PC-9 (cell line): ENCODE data around the gene STARD4. TPM values are rescaled to one million over a fixed set of nuclear protein-coding genes. Genes with fewer than 3 reads are reported as not detected.

Experiments used
- BruUV-seq: library from RNA; stranded (reverse); fragments of 400-500 nt; replicated peaks from 2 replicates; lab custom pipeline; 2021; lab: Mats Ljungman, UMichigan
- CTCF ChIA-PET: fragments of 300-600 bp; sonication (Branson Sonifier 250); formaldehyde crosslinking; loops from one replicate; lab custom pipeline; 2022; ENCODE audit warnings: antibody characterized with exemption; lab: Charles Lee
- POLR2A ChIA-PET: fragments of 300-600 bp; sonication (Branson Sonifier 250); formaldehyde crosslinking; loops from one replicate; lab custom pipeline; 2022; ENCODE audit warnings: antibody characterized with exemption; ENCODE audit not compliant: unreplicated experiment; lab: Charles Lee
- DNase-seq, 2 experiments: peaks; one replicate each; pipeline versions ENCODE4 v3.0.0 to v3.0.0-alpha.2; 2015 to 2022; ENCODE audit warnings: mixed read lengths in 1 of 2
- H2AFZ ChIP-seq: fragments of 200-600 bp; sonication (generic); 2 replicates; pipeline ENCODE4 v1.8.1; 2017; ENCODE audit warnings: antibody characterized with exemption
- H3F3A ChIP-seq: fragments of 200-600 bp; sonication (generic); 2 replicates; pipeline ENCODE4 v1.8.1; 2017; ENCODE audit warnings: antibody characterized with exemption, mild to moderate bottlenecking, low read depth; ENCODE audit not compliant: insufficient read depth
- H3K27ac ChIP-seq: fragments of 200-600 bp; sonication (generic); 2 replicates; pipeline ENCODE4 v1.6.1; 2016; ENCODE audit warnings: mixed run types
- H3K27me3 ChIP-seq: fragments of 200-600 bp; sonication (generic); 2 replicates; pipeline ENCODE4 v1.6.1; 2016; ENCODE audit warnings: low read depth, mixed run types; ENCODE audit not compliant: insufficient read depth
- H3K36me3 ChIP-seq: fragments of 200-600 bp; sonication (generic); 2 replicates; pipeline ENCODE4 v1.6.1; 2016; ENCODE audit warnings: low read depth, mixed run types
- H3K4me1 ChIP-seq: fragments of 200-600 bp; sonication (generic); replicated peaks from 2 replicates; pipeline ENCODE4 v1.6.1; 2016; ENCODE audit warnings: mixed run types; ENCODE audit not compliant: insufficient read depth
- H3K4me2 ChIP-seq: fragments of 200-600 bp; sonication (generic); 2 replicates; pipeline ENCODE4 v1.6.1; 2017; ENCODE audit warnings: mixed run types
- H3K4me3 ChIP-seq: fragments of 200-600 bp; sonication (generic); 2 replicates; pipeline ENCODE4 v1.6.1; 2016; ENCODE audit warnings: mixed run types
- H3K79me2 ChIP-seq: fragments of 200-600 bp; sonication (generic); 2 replicates; pipeline ENCODE4 v1.6.1; 2017; ENCODE audit warnings: low read depth, mixed run types
- H3K9me2 ChIP-seq: fragments of 200-600 bp; sonication (generic); 2 replicates; pipeline ENCODE4 v1.8.1; 2017; ENCODE audit warnings: mild to moderate bottlenecking; ENCODE audit not compliant: insufficient read depth
- H3K9me3 ChIP-seq: fragments of 200-600 bp; sonication (generic); 2 replicates; pipeline ENCODE4 v1.8.1; 2016; ENCODE audit warnings: low read depth; ENCODE audit not compliant: insufficient read depth
- H4K20me1 ChIP-seq: fragments of 200-600 bp; sonication (generic); 2 replicates; pipeline ENCODE4 v1.8.1; 2017; ENCODE audit not compliant: insufficient read depth
- EZH2 ChIP-seq: fragments of 200-600 bp; sonication (generic); IDR thresholded peaks from 2 replicates; pipeline ENCODE4 v1.8.0; 2017; ENCODE audit warnings: antibody characterized with exemption, low read depth
- intact Hi-C: fragments of 100-400 bp; cut with micrococcal nuclease; formaldehyde crosslinking; loops from one replicate; pipeline ENCODE4 v1.10.0; 2022; ENCODE audit not compliant: unreplicated experiment
- total RNA-seq: library from RNA; stranded (reverse); gene quantifications from 2 replicates; pipeline ENCODE4 v1.2.3, GENCODE V29; 2021
- TF ChIP-seq, protein P1 (sequence below): fragments of 200-600 bp; sonication (generic); conservative IDR thresholded peaks from 2 replicates; pipeline ENCODE4 v1.6.1; 2017; ENCODE audit warnings: mixed run types, antibody characterized with exemption, mild to moderate bottlenecking, moderate library complexity

STARD4 gene
- total RNA-seq, 1 experiment from 2014 or later: 6.4 TPM

DNA sequence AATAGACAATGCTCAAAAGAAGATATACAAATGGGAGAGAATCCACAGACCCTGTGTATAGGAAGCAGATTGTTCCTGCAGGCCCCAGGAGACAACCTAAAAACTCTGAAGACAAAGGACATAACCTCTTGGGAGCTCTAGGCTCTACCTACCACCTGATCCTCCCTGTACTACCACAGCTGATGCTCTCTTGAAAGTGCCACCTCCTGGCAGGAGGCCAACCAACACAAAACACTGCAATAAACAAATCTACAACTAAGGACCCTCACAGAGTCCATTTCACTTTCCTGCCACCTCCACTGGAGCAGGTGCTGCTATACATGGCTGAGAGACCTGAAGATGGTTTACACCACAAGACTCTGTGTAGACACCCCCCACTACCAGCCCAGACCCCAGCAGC is 49.0 kb downstream of the STARD4 start:
- Histone ChIP-seq H2AFZ (no peak overlapping the region), H3K79me2 (no peaks in the 10 kb centered on the region), H3K27ac (no peak overlapping the region), H3K4me2 (no peak overlapping the region), H3K4me3 (no peak overlapping the region), H3K9me2 (no peaks in the 10 kb centered on the region), H3F3A (no peaks in the 10 kb centered on the region), H3K9me3 (no peaks in the 10 kb centered on the region), H3K4me1 (no peaks in the 10 kb centered on the region), H3K36me3 (no peaks in the 10 kb centered on the region), H4K20me1 (no peaks in the 10 kb centered on the region), H3K27me3 (no peaks in the 10 kb centered on the region)
- DNase-seq: no peak
- BruUV-seq: no TSS peak
- ChIA-PET CTCF (no interaction called here), POLR2A (no interaction called here)
- intact Hi-C loops: no loop called here
- TF ChIP-seq EZH2: no peak
- TF ChIP-seq, protein P1, sequence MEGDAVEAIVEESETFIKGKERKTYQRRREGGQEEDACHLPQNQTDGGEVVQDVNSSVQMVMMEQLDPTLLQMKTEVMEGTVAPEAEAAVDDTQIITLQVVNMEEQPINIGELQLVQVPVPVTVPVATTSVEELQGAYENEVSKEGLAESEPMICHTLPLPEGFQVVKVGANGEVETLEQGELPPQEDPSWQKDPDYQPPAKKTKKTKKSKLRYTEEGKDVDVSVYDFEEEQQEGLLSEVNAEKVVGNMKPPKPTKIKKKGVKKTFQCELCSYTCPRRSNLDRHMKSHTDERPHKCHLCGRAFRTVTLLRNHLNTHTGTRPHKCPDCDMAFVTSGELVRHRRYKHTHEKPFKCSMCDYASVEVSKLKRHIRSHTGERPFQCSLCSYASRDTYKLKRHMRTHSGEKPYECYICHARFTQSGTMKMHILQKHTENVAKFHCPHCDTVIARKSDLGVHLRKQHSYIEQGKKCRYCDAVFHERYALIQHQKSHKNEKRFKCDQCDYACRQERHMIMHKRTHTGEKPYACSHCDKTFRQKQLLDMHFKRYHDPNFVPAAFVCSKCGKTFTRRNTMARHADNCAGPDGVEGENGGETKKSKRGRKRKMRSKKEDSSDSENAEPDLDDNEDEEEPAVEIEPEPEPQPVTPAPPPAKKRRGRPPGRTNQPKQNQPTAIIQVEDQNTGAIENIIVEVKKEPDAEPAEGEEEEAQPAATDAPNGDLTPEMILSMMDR: no peak

DNA sequence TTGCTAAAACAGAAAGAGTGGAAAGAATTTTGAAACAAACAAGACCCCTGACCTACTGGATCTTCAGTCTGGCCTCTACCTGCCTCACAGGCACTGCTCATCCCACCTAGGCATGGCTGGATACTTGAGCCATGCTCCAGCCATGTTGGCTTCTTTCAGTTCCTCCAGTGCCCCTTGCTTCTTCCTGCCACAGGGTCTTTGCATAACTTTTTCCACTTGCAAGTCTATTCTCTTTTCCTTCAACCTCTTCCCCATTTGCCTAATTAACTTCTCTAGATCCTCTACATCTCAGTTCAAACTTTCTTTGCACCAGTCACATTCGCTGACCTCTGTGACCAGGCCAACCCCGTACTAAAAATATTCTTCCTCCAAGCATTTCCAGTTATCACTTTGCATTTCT is 50.4 kb downstream of the STARD4 start:
- Histone ChIP-seq H4K20me1 (no peaks in the 10 kb centered on the region), H3K4me3 (no peak overlapping the region), H3K36me3 (no peaks in the 10 kb centered on the region), H3K4me2 (no peak overlapping the region), H3F3A (no peaks in the 10 kb centered on the region), H3K79me2 (no peaks in the 10 kb centered on the region), H3K9me2 (no peaks in the 10 kb centered on the region), H3K4me1 (no peaks in the 10 kb centered on the region), H2AFZ (no peak overlapping the region), H3K27me3 (no peaks in the 10 kb centered on the region), H3K27ac (no peak overlapping the region), H3K9me3 (no peaks in the 10 kb centered on the region)
- CTCF ChIA-PET: no interaction called here
- intact Hi-C loops: no loop called here
- DNase-seq: no peak
- POLR2A ChIA-PET: no interaction called here
- BruUV-seq: no TSS peak
- TF ChIP-seq, protein P1: no peak
- TF ChIP-seq EZH2: no peak

DNA sequence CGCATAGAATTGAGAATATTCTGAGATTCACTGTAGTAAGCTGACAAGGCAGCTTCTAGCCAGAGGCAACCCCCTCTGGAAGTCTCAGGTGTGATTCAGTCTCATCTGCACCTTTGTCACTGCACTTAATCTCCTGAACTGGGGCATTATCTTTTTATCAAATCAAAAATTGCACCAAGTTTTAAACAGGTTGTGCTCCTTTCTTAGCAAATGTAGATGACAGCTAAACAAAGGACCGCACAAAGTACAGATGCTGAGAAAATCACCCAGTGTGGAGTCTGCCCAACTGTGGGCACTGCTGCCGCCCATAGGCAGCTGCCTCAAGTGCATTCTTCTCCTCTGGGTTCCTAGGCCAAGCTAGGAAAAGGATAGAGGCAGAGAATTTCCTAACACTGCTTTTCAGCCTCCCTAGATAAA is 51.1 kb downstream of the STARD4 start:
- Histone ChIP-seq H3K27ac (no peak overlapping the region), H3K9me3 (no peaks in the 10 kb centered on the region), H3K4me2 (no peak overlapping the region), H3K4me3 (no peak overlapping the region), H3K4me1 (no peaks in the 10 kb centered on the region), H3K9me2 (no peaks in the 10 kb centered on the region), H3K79me2 (no peaks in the 10 kb centered on the region), H3K36me3 (no peaks in the 10 kb centered on the region), H4K20me1 (no peaks in the 10 kb centered on the region), H3F3A (no peaks in the 10 kb centered on the region), H3K27me3 (no peaks in the 10 kb centered on the region), H2AFZ (no peak overlapping the region)
- intact Hi-C loops: no loop called here
- ChIA-PET POLR2A (no interaction called here), CTCF (no interaction called here)
- no peak for DNase-seq
- no TSS peak for BruUV-seq
- TF ChIP-seq, protein P1: no peak
- no peak for TF ChIP-seq EZH2
